Liver (tissue), 9 donors: ENCODE results near the gene FNTB. TPM values are rescaled to one million over a fixed set of nuclear protein-coding genes. Genes with fewer than 3 reads are reported as not detected.

Experiments
- DNase-seq: peaks from one replicate; pipeline ENCODE4 v3.0.0-alpha.2; 2017; ENCODE audit warnings: low spot score
- H3K27ac ChIP-seq, 2 donors: one replicate each; pipeline ENCODE4 v1.7.0; 2013; ENCODE audit warnings: inconsistent platforms in 2 of 2, low read length in 2 of 2, control low read depth in 1 of 2, low read depth in 1 of 2, mild to moderate bottlenecking in 1 of 2
- H3K27me3 ChIP-seq, 4 donors: one replicate each; pipeline versions ENCODE4 v1.6.1 to v1.7.0; 2013; ENCODE audit warnings: low read length in 3 of 4, inconsistent platforms in 1 of 4, mild to moderate bottlenecking in 1 of 4, moderate library complexity in 1 of 4; ENCODE audit not compliant: control insufficient read depth in 4 of 4, insufficient read depth in 4 of 4
- H3K36me3 ChIP-seq, 4 donors: one replicate each; pipeline versions ENCODE4 v1.6.1 to v1.7.0; 2013; ENCODE audit warnings: low read length in 3 of 4, mild to moderate bottlenecking in 3 of 4, low read depth in 1 of 4, moderate library complexity in 1 of 4; ENCODE audit not compliant: control insufficient read depth in 4 of 4, insufficient read depth in 3 of 4
- H3K4me1 ChIP-seq, 4 donors: one replicate each; pipeline versions ENCODE4 v1.6.1 to v1.7.0; 2013; ENCODE audit warnings: low read length in 3 of 4, mild to moderate bottlenecking in 3 of 4, moderate library complexity in 1 of 4; ENCODE audit not compliant: control insufficient read depth in 4 of 4, insufficient read depth in 4 of 4
- H3K4me3 ChIP-seq, 3 donors: one replicate each; pipeline versions ENCODE4 v1.6.1 to v1.7.0; 2013; ENCODE audit warnings: low read length in 3 of 3, control low read depth in 1 of 3, low read depth in 1 of 3, mild to moderate bottlenecking in 1 of 3
- H3K9ac ChIP-seq, 2 donors: one replicate each; pipeline ENCODE4 v1.7.0; 2013; ENCODE audit warnings: low read length in 2 of 2, mild to moderate bottlenecking in 2 of 2, moderate library complexity in 2 of 2, control low read depth in 1 of 2, low read depth in 1 of 2
- H3K9me3 ChIP-seq, 4 donors: one replicate each; pipeline versions ENCODE4 v1.6.1 to v1.7.0; 2013; ENCODE audit warnings: low read length in 3 of 4; ENCODE audit not compliant: control insufficient read depth in 4 of 4
- EGR1 ChIP-seq, 2 donors: IDR thresholded peaks; 2 replicates each; pipeline ENCODE4 v1.6.1; 2016 to 2018; ENCODE audit warnings: antibody characterized with exemption in 2 of 2, low read depth in 2 of 2
- FOXA1 ChIP-seq: IDR thresholded peaks from 2 replicates; pipeline ENCODE4 v1.6.1; 2016; ENCODE audit warnings: antibody characterized with exemption
- FOXA2 ChIP-seq: IDR thresholded peaks from 2 replicates; pipeline ENCODE4 v1.6.1; 2016; ENCODE audit warnings: antibody characterized with exemption
- GABPA ChIP-seq, 2 donors: IDR thresholded peaks in 1 of 2; conservative IDR thresholded peaks in 1 of 2; 2 replicates each; pipeline ENCODE4 v1.6.1; 2016; ENCODE audit warnings: antibody characterized with exemption in 2 of 2, mild to moderate bottlenecking in 1 of 2, moderate library complexity in 1 of 2
- HNF4A ChIP-seq, 2 donors: conservative IDR thresholded peaks; 2 replicates each; pipeline ENCODE4 v1.6.1; 2016; ENCODE audit warnings: antibody characterized with exemption in 2 of 2, mild to moderate bottlenecking in 2 of 2
- HNF4G ChIP-seq: IDR thresholded peaks from 2 replicates; pipeline ENCODE4 v1.6.1; 2016; ENCODE audit warnings: antibody characterized with exemption
- JUND ChIP-seq, 2 donors: IDR thresholded peaks; 2 replicates each; pipeline ENCODE4 v1.6.1; 2016; ENCODE audit warnings: antibody characterized with exemption in 2 of 2
- NR2F2 ChIP-seq: IDR thresholded peaks from 2 replicates; pipeline ENCODE4 v1.6.1; 2016; ENCODE audit warnings: antibody characterized with exemption
- RAD21 ChIP-seq, 2 donors: IDR thresholded peaks; 2 replicates each; pipeline ENCODE4 v1.6.1; 2016; ENCODE audit warnings: antibody characterized with exemption in 2 of 2, mild to moderate bottlenecking in 2 of 2
- RXRA ChIP-seq, 2 donors: IDR thresholded peaks; 2 replicates each; pipeline ENCODE4 v1.6.1; 2017 to 2018; ENCODE audit warnings: antibody characterized with exemption in 2 of 2, mild to moderate bottlenecking in 1 of 2
- YY1 ChIP-seq: IDR thresholded peaks from 2 replicates; pipeline ENCODE4 v1.6.1; 2016; ENCODE audit warnings: antibody characterized with exemption, mild to moderate bottlenecking
- WGBS: extraction: QIAGEN DNeasy Blood & Tissue Kit; methylation state at CpG from one replicate; pipeline ENCODE4 v1.1.7; 2013; 5-methylcytosine and 5-hydroxymethylcytosine counted together
- polyA plus RNA-seq, 2 donors: library from polyadenylated mRNA; stranded (reverse) in 1 of 2; unstranded in 1 of 2; fragments of 200-250 nt in 1 of 2; fragments of >200 nt in 1 of 2; fragmentation: Nextera tagmentation in 1 of 2; extraction: Ambion mirVana in 1 of 2; gene quantifications; one replicate each; pipeline versions ENCODE4 v1.2.1 to v1.2.3, GENCODE V29; 2013 to 2015
- total RNA-seq, 2 donors: library from RNA; depleted of rRNA; stranded (reverse); fragments of >200 nt; gene quantifications; one replicate each; pipeline ENCODE4 v1.2.3, GENCODE V29; 2014
- TF ChIP-seq, protein P1 (sequence below): IDR thresholded peaks from 2 replicates; pipeline ENCODE4 v1.6.1; 2016; ENCODE audit warnings: antibody characterized with exemption
- TF ChIP-seq, protein P2 (sequence below): IDR thresholded peaks from 2 replicates; pipeline ENCODE4 v1.6.1; 2016; ENCODE audit warnings: antibody characterized with exemption
- TF ChIP-seq, protein P3 (sequence below): IDR thresholded peaks from 2 replicates; pipeline ENCODE4 v1.6.1; 2016; ENCODE audit warnings: antibody characterized with exemption, mild to moderate bottlenecking
- TF ChIP-seq, protein P4 (sequence below): fragments of 150-350 bp; IDR thresholded peaks from 2 replicates; pipeline ENCODE4 v1.5.1; 2017; ENCODE audit warnings: improper control_type of control experiment, low read depth, low read length; ENCODE audit not compliant: missing input control
- donor health status: healthy.
- donor health status: healthy.
- donor health status: healthy.
- donor health status: healthy.
- donor health status: healthy.

Gene FNTB
- total and polyA plus RNA-seq, 4 donors, result 6.3 to 17.2 (median 9.0) TPM

DNA sequence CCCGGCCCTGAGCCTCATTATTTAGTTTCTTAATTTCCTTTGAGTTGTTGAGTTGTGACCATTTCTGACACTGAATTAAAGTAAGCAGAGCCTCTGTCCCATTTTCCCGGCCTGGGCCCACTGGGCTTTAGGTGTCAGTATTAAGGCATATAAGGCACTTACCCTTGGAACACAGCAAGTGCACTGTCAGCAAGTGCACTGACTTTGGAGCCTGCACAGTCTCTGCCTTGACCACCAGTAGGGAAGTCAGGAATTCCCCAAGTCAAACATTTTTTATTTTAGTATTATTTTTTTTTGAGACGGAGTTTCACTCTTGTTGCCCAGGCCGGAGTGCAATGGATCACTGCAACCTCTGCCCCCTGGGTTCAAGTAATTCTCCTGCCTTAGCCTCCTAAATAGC, 59.0 kb downstream of the FNTB start:
- no peaks in the 10 kb centered on the region for H3K9me3 ChIP-seq
- 88% methylated on average over 4 of the region's 4 CpGs for WGBS
- H3K27me3 ChIP-seq, result no peaks in the 10 kb centered on the region
- peaks cover 4 to 21% (median 8%) of the 10 kb centered on the region in 4 donors for H3K36me3 ChIP-seq
- H3K9ac ChIP-seq, result no peak overlapping the region
- DNase-seq, result no peak
- TF ChIP-seq EGR1 (IDR thresholded peaks at IDR 0.05; ENCODE audit: low read depth in 2 of 2) (no peak), GABPA (IDR thresholded peaks at IDR 0.05 in 1 of 2, conservative IDR thresholded peaks at IDR 0.05 in 1 of 2) (no peak), JUND (IDR thresholded peaks at IDR 0.05) (no peak), FOXA1 (no peak), HNF4A (conservative IDR thresholded peaks at IDR 0.05) (no peak), YY1 (no peak), HNF4G (no peak), FOXA2 (no peak), NR2F2 (no peak)
- TF ChIP-seq, protein P1, sequence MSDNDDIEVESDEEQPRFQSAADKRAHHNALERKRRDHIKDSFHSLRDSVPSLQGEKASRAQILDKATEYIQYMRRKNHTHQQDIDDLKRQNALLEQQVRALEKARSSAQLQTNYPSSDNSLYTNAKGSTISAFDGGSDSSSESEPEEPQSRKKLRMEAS, result no peak
- TF ChIP-seq, protein P2, sequence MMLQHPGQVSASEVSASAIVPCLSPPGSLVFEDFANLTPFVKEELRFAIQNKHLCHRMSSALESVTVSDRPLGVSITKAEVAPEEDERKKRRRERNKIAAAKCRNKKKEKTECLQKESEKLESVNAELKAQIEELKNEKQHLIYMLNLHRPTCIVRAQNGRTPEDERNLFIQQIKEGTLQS, result no peak
- TF ChIP-seq, protein P3, sequence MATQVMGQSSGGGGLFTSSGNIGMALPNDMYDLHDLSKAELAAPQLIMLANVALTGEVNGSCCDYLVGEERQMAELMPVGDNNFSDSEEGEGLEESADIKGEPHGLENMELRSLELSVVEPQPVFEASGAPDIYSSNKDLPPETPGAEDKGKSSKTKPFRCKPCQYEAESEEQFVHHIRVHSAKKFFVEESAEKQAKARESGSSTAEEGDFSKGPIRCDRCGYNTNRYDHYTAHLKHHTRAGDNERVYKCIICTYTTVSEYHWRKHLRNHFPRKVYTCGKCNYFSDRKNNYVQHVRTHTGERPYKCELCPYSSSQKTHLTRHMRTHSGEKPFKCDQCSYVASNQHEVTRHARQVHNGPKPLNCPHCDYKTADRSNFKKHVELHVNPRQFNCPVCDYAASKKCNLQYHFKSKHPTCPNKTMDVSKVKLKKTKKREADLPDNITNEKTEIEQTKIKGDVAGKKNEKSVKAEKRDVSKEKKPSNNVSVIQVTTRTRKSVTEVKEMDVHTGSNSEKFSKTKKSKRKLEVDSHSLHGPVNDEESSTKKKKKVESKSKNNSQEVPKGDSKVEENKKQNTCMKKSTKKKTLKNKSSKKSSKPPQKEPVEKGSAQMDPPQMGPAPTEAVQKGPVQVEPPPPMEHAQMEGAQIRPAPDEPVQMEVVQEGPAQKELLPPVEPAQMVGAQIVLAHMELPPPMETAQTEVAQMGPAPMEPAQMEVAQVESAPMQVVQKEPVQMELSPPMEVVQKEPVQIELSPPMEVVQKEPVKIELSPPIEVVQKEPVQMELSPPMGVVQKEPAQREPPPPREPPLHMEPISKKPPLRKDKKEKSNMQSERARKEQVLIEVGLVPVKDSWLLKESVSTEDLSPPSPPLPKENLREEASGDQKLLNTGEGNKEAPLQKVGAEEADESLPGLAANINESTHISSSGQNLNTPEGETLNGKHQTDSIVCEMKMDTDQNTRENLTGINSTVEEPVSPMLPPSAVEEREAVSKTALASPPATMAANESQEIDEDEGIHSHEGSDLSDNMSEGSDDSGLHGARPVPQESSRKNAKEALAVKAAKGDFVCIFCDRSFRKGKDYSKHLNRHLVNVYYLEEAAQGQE, result no peak
- H3K4me3 ChIP-seq, result no peak overlapping the region
- no peak overlapping the region for H3K27ac ChIP-seq
- H3K4me1 ChIP-seq, result no peaks in the 10 kb centered on the region

DNA sequence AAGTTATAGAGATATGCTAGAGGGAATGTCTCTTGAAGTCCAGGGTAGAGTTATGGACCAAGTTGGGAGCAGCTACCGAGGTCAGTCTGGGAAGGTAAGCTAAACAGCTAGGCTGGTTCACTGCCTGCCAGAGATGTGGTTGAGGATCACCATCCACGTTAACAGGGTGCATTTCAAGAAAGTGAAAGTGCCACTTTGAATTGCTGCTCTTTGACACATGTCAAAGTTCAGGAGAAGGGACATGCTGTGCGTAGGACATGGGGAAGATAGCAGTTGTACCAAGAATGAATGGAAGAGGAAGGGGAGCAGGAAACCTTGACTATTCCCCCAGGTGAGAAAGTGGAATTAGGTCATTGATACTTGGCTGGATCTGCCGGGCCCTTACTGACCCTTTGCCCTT, 66.1 kb downstream of the FNTB start:
- WGBS, result 61% methylated on average over 4 of the region's 4 CpGs
- H3K36me3 ChIP-seq, result peaks cover 0 to 15% (median 6%) of the 10 kb centered on the region in 4 donors

More for the DNA sequence above, 66.1 kb downstream of the FNTB start:
- Histone ChIP-seq H3K9ac (no peak overlapping the region), H3K4me1 (peaks cover 0 to 5% (median 0%) of the 10 kb centered on the region in 4 donors), H3K4me3 (no peak overlapping the region), H3K27ac (no peak overlapping the region), H3K27me3 (no peaks in the 10 kb centered on the region), H3K9me3 (no peaks in the 10 kb centered on the region)
- TF ChIP-seq NR2F2 (no peak), YY1 (no peak), RAD21 (IDR thresholded peaks at IDR 0.05) (no peak), HNF4A (conservative IDR thresholded peaks at IDR 0.05) (peak in 1 of 2 donors; percentile 8), RXRA (IDR thresholded peaks at IDR 0.05) (no peak), GABPA (IDR thresholded peaks at IDR 0.05 in 1 of 2, conservative IDR thresholded peaks at IDR 0.05 in 1 of 2) (no peak)
- TF ChIP-seq, protein P4, sequence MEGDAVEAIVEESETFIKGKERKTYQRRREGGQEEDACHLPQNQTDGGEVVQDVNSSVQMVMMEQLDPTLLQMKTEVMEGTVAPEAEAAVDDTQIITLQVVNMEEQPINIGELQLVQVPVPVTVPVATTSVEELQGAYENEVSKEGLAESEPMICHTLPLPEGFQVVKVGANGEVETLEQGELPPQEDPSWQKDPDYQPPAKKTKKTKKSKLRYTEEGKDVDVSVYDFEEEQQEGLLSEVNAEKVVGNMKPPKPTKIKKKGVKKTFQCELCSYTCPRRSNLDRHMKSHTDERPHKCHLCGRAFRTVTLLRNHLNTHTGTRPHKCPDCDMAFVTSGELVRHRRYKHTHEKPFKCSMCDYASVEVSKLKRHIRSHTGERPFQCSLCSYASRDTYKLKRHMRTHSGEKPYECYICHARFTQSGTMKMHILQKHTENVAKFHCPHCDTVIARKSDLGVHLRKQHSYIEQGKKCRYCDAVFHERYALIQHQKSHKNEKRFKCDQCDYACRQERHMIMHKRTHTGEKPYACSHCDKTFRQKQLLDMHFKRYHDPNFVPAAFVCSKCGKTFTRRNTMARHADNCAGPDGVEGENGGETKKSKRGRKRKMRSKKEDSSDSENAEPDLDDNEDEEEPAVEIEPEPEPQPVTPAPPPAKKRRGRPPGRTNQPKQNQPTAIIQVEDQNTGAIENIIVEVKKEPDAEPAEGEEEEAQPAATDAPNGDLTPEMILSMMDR, result no peak
- TF ChIP-seq, protein P3, result no peak
- no peak for DNase-seq
